ENCODE data around the gene TMEM222.

Gene TMEM222

DNA sequence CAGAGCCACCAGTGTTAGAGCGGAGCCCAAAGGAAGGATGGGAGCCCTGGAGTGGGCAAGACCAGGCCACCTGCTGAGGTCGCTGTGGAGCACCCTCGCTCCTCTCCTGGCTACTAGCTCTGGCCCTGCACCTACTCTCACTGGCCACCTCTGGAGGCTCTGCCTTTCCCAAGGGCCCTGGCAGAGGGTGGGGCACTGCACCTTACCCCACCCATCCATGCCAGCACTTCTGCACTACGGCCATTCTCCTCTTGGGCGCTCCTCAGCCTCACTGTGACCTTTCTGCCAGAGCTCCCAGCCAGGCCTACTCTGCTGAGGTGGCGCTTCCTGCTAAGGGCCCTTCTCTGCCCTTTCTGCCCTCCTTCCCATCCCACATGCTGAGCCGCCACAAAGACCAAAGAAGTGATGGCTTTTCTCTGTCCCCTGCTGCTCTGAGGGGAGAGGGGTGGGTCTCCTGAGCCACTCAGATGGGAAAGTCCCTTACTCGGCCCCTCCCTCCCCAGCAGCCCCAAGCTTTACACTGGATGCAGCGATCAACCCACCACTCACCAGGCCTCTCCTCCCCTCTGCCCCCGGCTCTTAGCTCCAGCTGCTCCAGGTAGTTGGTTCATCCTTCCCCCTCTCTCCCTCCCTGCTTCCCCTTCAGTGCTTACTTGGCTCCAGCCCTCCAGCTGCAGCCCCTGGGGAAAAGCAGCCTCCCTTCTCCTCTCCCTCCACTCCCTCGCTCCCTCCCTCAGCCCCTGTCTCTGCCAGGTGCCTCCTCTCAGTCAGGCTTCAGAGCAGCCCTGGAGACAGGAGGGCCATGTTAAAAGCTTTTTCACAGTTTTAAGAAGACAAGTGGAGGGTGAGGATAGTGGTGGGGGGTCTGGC, 14.8 kb upstream of the TMEM222 start:
- DNase-seq: no peak

DNA sequence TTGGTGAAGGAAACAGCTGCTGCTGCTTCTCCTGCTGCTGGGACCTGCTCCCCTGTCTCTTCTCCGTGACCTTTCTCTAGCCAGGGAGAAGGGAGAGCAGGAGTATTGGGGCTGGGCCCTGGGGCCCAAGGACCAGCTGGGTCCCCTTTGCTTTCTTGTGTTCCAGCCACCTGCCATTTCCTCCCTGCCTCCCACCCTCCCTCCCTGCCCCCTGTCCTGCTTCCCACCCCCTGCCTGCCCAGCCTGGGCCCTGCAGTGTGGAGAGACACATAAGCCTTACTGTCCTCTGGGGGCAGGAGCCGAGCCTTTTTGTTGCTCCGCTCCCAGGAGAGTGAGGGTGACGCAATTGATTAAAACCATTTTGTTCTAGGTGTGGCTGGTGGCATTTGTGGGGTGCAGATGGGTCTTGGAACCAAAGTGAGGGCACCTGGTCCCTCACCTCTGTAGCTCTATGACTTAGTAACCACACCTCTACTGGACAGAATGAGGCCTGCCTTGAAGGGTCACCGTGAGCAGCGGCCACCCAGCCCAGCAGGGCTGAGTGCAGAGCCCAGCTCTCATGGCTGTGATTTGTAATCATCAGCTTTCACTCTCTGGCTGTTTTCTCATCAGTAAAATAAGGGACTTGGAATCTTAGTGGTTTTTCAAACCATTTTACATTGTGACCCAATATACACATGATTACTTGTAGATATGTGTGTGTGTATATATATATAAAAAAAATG, 13.9 kb upstream of the TMEM222 start:
- no peak for DNase-seq

DNA sequence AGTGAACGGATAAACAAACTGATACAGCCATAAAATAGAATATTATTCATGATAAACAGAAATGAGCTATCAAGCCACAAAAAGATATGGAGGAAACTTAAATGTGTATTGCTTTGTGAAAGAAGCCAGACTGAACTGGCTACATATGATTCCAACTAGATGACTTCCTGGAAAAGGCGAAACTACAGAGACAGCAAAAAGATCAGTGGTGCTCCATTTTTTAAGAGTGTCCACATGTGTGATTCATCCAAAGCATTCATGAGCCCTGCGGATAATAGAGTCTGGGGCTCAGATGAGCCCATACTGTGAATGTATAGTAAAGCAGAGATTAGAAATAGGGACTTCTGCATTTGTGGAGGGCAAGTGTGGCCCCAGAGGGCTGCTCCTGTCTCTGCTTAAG, 7.8 kb upstream of the TMEM222 start:
- DNase-seq: no peak

DNA sequence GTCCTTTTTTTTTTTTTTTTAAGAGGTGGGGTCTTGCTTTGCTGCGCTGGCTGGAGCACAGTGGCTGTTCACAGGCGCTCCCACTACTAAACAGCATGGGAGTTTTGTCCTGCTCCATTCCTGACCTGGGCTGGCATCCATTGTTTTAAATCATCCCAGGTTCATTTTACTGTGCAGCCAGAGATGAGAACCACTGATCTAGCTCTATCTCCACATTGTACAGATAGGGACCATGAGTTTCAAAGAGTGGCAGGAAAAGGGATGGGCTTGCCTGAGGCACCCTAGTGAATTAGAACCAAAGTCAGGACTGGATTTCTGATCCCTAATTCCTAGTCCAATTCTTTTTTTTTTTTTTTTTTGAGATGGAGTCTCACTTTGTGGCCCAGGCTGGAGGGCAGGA, 7.2 kb upstream of the TMEM222 start:
- no peak for DNase-seq

DNA sequence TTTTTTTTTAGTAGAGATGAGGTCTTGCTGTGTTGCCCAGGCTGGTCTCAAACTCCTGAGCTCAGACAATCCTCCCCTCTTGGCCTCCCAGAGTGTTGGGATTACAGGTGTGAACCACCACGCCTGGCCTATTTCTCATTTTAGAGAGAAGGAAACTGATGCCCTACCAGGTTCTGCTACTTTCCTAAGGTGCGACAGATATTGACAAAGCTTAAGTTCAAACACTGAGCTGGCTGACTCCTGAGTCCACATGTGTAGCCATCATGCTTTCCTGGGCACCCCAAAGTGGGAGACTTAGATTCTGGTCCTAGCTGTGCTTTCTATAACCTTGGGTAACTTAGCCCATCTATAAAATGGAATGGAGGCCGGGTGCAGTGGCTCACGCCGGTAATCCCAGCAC, 5.1 kb upstream of the TMEM222 start:
- DNase-seq: no peak

DNA sequence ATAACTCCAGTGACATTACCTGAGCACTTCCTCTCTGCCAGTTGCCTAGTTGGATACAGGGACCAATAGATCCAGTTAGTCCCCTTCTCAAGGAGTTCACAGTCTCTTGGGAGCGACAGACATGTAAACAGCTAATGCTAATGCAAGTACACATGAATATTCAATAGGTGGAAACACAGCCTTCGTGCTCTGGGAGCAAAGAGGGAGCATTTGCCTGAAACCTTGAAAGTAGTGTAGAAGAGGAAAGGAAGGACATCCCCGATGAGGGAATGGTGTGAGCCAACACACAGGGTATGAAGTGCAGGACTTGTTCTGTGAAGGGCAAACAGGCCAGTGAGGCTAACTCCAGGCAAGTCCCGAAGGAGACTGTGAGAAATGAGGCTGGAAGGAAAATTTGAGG, 3.8 kb upstream of the TMEM222 start:
- DNase-seq: no peak

DNA sequence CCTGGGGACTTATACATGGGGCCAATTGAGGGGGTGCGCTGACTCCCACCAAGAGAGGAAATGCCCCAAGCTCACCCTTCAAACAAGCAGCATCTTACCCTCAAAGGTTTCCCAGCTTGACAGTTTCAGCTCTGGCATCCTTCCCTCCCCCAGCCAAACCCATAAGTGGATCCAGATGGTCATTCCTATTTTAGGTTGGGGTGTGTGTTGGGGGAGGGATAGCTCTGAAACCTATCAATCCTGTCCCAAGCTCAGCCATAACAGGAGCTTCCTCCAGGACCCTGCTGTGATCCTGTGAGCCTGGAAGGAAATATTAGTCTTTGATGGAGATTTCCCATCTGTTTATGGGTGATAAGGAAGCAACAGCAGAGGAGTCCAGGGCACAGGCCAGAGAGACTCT, 3.4 kb upstream of the TMEM222 start:
- no peak for DNase-seq

DNA sequence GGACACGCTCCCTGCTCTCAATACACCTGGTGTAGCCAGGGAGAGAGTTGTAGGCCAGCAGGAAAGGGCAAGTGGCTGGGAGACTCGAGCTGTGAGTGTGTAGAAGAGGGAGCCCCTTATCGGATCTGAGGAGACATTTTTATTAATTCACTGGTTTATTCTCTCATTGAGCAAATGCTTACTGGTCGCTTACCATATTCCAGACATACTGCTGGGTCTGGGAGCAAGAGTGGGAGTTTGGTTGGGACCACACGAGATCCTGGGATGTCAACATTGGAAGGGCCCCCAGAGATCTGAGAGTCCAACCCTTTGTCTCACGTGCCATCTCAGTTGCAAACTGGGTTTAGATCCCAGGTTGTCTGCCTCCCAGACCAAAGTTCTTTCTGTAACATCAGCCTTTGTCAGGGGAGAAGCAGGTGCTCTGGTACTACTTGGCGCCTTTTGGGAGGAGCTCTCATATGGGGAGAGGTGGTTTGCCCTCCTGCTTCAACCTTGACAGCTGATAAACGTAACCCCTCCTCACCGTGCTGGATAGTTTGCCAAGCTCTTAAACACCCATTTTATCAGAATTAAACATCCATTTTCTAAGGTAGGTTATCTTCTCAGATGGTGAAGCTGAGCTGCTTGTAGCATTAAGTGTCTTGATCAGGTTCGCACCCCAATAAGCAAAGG, 742 bp downstream of the TMEM222 start:
- DNase-seq: no peak

DNA sequence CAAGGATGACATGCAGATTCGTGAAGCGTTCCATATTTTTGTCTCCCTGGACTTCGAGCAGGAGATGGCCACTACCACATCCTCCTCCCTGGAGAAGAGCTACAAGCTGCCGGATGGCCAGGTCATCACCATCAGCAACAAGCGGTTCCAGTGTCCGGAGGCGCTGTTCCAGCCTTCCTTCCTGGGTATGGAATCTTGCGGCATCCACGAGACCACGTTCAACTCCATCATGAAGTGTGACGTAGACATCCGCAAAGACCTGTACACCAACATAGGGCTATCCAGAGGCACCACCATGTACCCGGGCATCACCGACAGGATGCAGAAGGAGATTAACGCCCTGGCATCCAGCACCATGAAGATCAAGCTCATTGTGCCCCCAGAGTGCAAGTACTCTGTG, 3.3 kb downstream of the TMEM222 start:
- no peak for DNase-seq

DNA sequence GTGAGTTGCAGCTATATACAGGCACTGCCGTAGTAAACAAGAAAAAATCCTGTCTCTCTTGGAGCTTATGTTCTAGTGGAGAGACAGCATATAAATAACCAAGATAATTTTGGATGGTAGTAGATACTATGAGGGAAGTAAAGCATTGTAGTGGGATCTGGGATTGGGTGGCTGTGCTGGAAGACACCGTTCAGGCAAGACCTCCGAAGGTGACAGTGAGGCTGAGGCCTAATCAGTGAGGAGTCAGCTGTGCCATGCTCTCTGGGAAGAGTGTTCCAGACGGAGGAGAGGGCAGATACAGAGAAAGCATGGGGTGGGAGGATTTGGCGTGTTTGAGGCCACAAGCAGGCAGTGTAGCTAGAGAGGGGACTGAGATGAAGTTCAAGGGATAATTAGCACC, 6.0 kb downstream of the TMEM222 start:
- DNase-seq: no peak

DNA sequence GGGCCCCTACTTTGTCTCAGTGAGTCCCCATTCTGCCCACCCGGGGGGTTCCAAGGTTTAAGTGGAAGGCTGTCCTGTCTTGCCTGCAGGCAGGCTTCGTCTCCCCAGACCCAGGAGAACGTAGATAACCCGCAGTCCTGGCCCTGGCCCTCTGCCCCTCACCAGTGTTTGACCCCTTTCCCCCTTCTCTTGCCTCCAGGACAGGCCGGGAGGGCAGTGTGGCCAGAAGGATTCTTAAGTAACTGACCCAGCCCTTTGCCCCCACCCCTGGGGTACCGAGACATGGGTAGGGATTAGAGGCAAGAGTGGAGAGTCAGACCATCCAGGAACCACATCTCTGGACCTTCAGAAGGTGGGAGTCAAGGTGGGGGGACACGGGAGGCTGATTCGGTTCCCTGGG, 8.8 kb downstream of the TMEM222 start:
- DNase-seq: no peak

DNA sequence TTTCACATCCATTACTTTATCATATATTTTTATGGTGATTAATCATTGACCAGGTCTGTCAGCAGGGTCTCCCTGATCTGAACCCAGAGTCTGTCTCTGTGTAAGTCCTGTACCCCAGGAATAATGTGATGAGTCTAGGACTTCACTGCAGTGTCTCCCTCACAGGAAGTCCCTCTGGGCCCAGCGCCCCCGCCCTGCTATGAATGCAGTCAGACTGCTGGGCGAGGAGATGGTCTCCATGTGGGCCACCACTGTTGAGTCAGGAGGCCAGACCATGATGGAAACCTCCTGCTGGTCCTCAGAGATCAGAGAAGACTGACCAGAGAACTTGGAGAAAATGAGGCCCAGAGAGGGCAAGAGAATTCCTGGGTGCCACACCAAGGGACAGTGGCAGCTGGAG, 9.5 kb downstream of the TMEM222 start:
- DNase-seq: no peak

DNA sequence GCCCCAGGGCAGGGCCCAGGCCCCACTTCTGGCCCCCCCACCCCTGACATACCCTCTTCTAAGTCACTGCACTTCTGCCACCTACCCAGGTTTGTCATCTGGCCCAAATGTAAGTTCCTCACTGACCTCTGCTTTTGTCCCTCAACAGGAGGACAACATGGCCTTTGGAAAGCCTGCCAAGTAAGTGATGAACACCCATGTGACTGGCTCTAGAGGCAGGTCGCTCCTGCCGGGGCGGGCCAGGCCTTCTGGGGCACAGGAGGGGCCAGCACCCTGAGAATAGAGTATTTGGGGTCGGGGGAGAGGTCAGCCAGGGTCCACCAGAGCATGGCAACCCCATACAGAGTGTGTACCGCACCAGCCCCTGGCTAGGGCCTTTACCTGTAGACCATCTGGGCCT, 10.0 kb downstream of the TMEM222 start:
- DNase-seq: no peak

DNA sequence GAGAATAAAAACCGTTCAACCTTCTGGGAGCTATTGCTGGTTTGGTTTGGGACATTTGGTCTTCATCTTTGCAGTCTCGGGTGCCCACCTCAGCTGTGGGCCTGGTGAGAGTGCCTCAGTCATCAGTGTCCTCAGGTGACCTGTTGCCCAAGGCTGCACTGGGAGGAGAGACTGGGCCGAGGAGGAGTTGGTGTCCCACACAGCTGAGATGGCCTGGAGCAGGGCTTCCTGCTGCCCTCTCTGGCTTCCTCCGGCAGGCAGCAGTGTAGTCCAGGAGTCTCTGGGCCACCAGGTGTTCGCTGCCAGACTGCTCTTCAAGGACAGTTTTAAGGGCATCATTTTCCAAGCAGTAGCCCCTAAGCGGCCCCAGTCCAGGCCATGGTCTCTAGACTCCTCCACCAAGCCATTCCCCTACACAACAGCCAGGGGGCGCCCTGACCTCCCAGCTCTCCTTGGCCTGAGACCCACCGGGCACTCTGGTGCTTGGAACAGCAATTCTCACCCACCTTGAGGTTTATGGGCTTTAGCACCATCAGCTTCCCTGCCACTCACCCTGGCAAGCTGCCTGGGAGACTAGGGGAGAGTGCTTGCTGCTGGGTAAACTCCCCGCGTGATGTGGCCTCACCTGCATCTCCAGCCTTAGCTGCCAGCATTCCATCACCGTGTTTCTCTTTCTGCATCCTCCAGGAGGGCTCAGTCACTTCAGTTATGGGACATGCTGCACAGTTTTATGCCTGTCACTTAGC, 10.7 kb downstream of the TMEM222 start:
- DNase-seq: peak; percentile 50

DNA sequence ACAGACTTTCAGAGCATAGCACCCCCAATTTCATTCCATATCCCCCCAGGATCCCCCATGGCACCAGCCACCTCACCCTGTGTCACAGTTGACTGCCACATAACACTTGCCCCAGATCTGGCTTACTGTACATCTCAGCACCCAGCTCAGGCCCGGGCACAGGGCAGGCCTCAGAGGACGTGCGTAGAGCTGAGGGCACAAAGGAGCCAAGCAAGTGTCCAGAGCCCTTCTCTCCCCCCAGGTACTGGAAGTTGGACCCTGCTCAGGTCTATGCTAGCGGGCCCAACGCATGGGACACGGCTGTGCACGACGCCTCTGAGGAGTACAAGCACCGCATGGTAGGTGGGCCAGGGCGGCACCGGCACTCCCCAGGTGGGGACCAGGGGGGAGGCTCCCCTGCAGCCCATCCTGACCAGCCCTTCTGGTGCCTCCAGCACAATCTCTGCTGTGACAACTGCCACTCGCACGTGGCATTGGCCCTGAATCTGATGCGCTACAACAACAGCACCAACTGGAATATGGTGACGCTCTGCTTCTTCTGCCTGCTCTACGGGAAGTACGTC, 11.8 kb downstream of the TMEM222 start:
- no peak for DNase-seq

DNA sequence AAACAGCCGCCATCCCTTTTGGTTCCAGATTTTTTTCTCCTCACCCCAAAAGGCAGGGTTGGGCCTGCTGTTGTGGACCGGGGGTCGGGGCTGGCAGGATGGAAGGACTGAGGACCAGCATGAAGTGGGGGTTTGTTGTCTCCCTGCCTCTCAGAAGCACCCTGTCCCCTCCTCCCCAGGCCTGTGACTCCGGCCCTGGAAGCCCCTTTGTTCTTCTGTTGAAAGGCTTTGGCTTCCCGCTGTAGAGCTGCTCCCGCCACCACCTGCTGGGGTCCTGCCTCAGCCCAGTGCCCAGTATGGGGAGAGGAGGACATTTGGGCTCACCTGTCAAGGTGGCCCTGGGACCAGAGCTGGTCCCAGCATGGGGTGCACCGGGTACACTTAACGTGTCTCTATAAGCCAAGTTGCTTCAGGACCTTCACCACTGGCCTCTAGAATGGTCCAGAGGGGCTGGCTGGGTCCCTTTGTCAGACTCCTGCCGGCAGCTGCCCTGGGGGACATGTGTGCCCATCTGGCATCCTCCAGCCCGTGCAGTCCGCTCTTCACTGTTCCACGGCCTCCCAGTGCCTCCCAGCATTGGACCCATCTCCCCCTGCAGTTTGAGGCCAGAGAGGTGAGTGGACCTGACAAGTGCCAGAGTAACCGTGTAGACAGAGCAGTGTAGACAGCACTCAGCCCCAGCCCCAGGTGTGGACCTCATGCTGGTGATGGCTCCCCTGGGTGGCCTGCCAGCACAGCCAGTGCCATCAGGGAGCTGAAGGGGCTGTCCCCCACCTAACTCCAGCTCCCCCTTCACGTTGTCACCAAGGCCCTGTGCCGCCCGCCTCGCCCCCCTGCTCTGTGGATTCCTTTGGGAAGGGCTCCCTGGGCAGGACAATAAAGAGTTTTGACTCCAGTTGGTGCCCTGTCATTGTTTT, 13.8 kb downstream of the TMEM222 start:
- DNase-seq: no peak

DNA sequence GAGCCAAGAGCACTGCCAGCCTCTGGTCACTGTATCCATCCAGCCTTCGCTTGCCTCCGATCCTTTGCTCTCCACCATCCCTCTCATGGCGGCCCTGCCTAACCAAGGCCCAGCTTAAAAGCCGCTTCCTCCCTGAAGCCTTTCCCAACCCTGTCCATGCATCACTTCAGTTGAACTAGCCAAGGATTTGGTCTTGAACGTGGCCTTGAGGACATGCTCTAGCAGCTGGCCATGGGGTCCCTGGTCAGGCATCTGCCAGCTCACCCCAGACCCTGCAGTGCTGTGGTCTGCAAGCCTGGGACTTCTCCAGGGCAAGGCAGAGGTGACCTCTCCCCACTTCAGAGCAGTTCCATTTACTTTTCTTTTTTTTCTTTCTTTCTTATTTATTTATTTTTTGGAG, 14.8 kb downstream of the TMEM222 start:
- no peak for DNase-seq

DNA sequence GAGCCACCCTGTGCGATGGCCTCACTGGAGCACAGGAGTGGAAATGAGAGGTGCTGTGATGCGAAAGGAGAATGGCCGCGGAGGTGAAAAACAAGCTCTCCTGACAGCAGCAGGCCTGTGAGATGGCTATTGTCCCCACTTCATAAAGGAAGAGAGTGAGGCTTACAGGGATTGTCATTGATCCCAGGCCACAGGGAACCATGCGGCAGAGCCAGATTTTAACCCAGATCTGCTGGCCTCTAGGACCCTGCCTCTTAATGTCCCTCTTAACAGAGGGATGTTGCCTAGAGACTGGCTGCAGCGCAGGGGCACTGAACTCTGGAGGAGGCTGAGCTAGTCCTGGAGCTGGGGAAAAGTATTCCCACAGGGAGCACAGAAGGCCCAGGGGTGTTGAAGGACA, 16.8 kb downstream of the TMEM222 start:
- DNase-seq: no peak

DNA sequence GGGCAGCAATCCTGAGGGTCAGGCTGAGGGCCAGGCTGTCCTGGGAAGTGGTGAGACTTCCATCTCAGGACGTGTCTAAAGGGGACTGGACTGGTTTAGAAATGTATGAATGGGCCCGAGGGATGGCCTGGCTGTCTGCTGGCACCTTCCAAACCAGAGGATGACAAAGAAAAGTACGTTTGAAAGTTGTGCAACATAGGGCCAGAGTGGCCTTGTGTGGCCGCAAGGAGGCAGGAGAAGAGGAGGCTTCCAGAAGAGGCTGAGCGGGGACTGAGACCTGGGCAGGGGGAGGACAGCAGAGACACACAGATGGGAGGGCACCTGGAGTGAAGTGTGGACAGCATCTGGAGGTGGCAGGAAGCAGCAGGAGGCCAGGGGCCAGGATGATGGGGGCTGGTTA, 17.2 kb downstream of the TMEM222 start:
- DNase-seq: no peak

DNA sequence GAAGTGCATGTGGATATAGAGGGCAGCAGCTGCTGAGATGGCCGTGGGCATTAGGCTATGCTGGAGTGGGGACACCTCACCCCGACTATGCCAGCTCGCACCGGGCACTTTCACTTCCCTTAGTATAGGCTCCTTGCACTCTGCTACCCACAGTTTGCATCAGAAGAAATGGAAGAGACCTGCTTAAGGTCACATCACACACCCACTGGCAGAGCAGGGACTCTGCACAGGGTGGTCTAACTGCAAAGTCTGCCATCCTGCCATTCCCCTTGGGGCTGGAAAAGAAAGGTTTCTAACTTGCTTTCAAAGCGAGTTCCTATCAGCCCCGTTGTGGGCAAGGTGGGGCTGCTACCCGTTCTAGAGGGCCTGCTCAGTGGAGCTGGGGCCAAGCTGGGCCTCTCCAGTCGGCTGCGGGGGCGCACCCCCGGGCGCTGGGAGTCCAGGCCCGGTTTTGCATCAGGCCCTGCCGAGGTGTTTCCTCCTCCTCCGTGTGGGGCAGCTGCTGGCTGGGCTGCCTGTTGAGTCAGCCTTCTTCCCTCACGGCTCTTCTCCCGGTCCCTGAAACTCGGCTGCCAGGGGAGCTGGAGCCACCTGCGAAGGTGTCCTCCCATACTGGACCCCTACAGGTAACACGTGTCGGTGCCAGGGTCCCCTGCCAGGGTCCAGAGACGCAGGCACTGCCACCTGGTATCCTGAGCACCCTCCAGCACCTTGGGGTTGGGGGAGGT, 19.7 kb downstream of the TMEM222 start, which contains the start of gene SYTL1:
TSS of gene SYTL1 (plus strand) at position 498 of the 728 bp plus-strand sequence. CDS start 3,313 bp downstream, outside the sequence.
- DNase-seq: peak; percentile 79

DNA sequence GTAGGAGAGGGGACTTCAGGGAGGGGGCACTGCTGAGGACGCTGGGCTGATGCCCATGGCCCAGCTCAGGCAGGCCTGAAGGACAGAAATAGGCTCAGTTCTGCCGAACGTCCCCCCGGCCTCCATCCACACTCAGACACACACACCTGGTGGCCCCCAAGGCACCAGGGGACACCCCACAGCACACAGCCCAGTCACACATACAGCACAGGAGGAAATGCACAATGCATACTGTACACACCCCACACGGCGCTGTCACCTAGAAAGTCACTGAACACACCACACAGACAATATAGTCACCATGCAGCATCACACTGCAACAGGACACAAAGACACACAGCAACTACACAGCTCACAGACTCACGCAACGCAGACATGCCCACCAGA, 20.4 kb downstream of the TMEM222 start:
- DNase-seq: peak; percentile 49
